ENCODE results near the gene CYP2A13.
"Not testable (repeated sequence)": the region's sequence is repeated elsewhere in the genome, so short reads cannot be mapped to it uniquely, and the experiment has no call there.

The CYP2A13 gene

DNA sequence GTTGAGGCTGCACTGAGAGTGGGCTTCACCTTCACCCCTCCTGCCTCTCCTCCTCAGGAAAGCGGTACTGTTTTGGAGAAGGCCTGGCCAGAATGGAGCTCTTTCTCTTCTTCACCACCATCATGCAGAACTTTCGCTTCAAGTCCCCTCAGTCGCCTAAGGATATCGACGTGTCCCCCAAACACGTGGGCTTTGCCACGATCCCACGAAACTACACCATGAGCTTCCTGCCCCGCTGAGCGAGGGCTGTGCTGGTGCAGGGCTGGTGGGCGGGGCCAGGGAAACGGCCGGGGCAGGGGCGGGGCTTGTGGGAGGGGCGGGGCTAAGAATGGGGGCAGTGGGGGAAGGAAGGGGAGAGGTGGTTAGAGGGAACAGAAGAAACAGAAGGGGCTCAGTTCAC is 7.5 kb downstream of the CYP2A13 start:
- Histone ChIP-seq H3K36me3 (ENCODE audit: control insufficient read depth, low read depth, low read length) (no peaks in the 10 kb centered on the region), H3K9me3 (ENCODE audit: control insufficient read depth, low read depth, low read length) (no peaks in the 10 kb centered on the region), H3K27ac (ENCODE audit: low read length) (no peak overlapping the region), H3K4me1 (ENCODE audit: control insufficient read depth, low read depth, low read length) (no peaks in the 10 kb centered on the region), H3K4me3 (ENCODE audit: low read length) (no peak overlapping the region), H3K9ac (ENCODE audit: low read length) (no peak overlapping the region), H3K27me3 (ENCODE audit: control insufficient read depth, insufficient read depth, low read length) (peaks cover 11% of the 10 kb centered on the region)

DNA sequence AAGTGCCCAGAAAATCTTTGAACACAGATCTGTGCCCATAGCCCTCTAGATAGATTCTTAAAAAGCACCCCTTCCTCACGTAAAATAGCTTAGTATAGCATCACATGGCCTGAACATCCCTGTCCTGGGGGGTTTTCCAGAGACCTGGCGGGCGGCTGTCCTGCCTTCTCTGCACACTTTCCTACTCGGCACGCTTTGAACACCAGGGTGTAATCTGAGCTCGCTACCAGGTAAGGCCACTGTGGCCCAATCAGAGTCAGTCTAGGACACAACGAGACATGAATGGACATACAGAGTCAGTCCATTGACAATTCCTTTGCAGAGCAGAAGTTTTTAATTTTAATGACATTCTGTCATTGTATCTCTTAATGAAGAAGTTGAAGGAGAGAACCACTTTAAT is 8.1 kb downstream of the CYP2A13 start:
- H3K4me1 ChIP-seq (ENCODE audit: control insufficient read depth, low read depth, low read length) = no peaks in the 10 kb centered on the region
- no peaks in the 10 kb centered on the region for H3K36me3 ChIP-seq (ENCODE audit: control insufficient read depth, low read depth, low read length)
- H3K27me3 ChIP-seq (ENCODE audit: control insufficient read depth, insufficient read depth, low read length) = peaks cover 4% of the 10 kb centered on the region
- no peaks in the 10 kb centered on the region for H3K9me3 ChIP-seq (ENCODE audit: control insufficient read depth, low read depth, low read length)
- no peak overlapping the region for H3K9ac ChIP-seq (ENCODE audit: low read length)
- H3K27ac ChIP-seq (ENCODE audit: low read length) = no peak overlapping the region
- no peak overlapping the region for H3K4me3 ChIP-seq (ENCODE audit: low read length)

DNA sequence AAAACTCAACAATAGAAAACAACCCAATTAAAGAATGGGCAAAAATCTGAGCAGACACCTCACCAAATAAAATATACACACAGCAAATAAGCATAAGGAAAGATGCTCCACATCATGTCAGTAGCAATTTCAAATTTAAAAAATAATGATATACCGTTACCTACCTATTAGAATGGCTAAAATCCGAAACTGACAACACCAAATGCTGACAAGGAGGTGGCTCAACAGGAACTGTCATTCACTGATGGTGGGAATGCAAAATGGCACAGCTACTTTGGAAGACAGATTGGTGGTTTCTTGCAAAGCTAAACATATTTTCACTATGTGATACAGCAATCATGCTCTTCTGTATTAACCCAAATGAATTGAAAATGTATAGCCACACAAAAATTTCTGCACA is 9.1 kb downstream of the CYP2A13 start:
- no peak overlapping the region for H3K9ac ChIP-seq (ENCODE audit: low read length)
- H3K9me3 ChIP-seq (ENCODE audit: control insufficient read depth, low read depth, low read length) = no peaks in the 10 kb centered on the region
- H3K27me3 ChIP-seq (ENCODE audit: control insufficient read depth, insufficient read depth, low read length) = no peaks in the 10 kb centered on the region
- no peak overlapping the region for H3K4me3 ChIP-seq (ENCODE audit: low read length)
- no peaks in the 10 kb centered on the region for H3K4me1 ChIP-seq (ENCODE audit: control insufficient read depth, low read depth, low read length)
- H3K27ac ChIP-seq (ENCODE audit: low read length) = no peak overlapping the region
- H3K36me3 ChIP-seq (ENCODE audit: control insufficient read depth, low read depth, low read length) = no peaks in the 10 kb centered on the region

DNA sequence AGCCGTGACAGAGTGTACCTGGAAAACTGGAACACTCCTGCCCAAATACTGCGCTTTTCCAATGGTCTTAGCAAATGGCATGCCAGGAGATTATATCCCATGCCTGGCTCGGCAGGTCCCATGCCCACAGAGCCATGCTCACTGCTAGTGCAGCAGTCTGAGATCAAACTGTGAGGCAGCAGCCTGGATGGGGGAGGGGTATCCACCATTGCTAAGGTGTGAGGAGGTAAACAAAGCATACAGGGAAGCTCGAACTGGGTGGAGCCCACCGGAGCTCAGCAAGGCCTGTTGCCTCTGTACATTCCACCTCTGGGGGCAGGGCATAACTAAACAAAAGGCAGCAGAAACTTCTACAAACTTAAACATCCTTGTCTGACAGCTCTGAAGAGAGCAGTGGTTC is 10.5 kb downstream of the CYP2A13 start:
- Histone ChIP-seq H3K27me3 (ENCODE audit: control insufficient read depth, insufficient read depth, low read length) (no peaks in the 10 kb centered on the region), H3K4me3 (ENCODE audit: low read length) (no peak overlapping the region), H3K9me3 (ENCODE audit: control insufficient read depth, low read depth, low read length) (no peaks in the 10 kb centered on the region), H3K27ac (ENCODE audit: low read length) (no peak overlapping the region), H3K9ac (ENCODE audit: low read length) (no peak overlapping the region), H3K4me1 (ENCODE audit: control insufficient read depth, low read depth, low read length) (no peaks in the 10 kb centered on the region), H3K36me3 (ENCODE audit: control insufficient read depth, low read depth, low read length) (no peaks in the 10 kb centered on the region)

DNA sequence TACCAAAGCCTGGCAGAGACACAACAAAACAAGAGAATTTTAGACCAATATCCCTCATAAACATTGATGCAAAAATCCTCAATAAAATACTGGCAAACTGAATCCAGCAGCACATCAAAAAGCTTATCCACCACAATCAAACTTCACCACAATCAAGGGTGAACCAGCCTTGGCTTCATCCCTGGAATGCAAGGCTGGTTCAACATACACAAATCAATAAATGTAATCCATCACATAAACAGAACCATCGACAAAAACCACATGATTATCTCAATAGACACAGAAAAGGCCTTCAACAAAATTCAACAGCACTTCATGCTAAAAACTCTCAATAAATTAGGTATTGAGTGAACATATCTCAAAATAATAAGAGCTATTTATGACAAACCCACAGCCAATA is 14.0 kb downstream of the CYP2A13 start:
- not testable (repeated sequence) for H3K9ac ChIP-seq (ENCODE audit: low read length); H3K27me3 ChIP-seq (ENCODE audit: control insufficient read depth, insufficient read depth, low read length); H3K27ac ChIP-seq (ENCODE audit: low read length); H3K4me3 ChIP-seq (ENCODE audit: low read length); H3K9me3 ChIP-seq (ENCODE audit: control insufficient read depth, low read depth, low read length); H3K36me3 ChIP-seq (ENCODE audit: control insufficient read depth, low read depth, low read length); H3K4me1 ChIP-seq (ENCODE audit: control insufficient read depth, low read depth, low read length)

DNA sequence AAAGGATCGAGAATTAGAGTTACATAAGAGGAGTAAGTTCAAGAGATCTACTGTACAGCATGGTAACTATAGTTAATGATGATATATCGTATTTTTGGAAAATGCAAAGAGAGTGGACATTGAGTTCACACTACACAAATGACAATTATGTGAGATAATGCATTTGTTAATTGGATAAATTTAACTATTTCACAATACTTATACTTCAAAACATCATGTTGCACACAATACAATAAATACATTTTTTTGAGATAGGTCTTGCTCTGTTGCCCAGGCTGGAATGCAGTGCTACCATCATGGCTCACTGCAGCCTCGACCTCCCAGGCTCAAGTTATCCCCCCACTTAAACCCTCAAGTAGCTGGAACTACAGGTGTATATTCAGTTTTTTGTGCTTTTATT is 17.9 kb downstream of the CYP2A13 start:
- no peak overlapping the region for H3K9ac ChIP-seq (ENCODE audit: low read length)
- H3K9me3 ChIP-seq (ENCODE audit: control insufficient read depth, low read depth, low read length) = no peaks in the 10 kb centered on the region
- H3K36me3 ChIP-seq (ENCODE audit: control insufficient read depth, low read depth, low read length) = no peaks in the 10 kb centered on the region
- no peaks in the 10 kb centered on the region for H3K4me1 ChIP-seq (ENCODE audit: control insufficient read depth, low read depth, low read length)
- no peaks in the 10 kb centered on the region for H3K27me3 ChIP-seq (ENCODE audit: control insufficient read depth, insufficient read depth, low read length)
- no peak overlapping the region for H3K27ac ChIP-seq (ENCODE audit: low read length)
- no peak overlapping the region for H3K4me3 ChIP-seq (ENCODE audit: low read length)

DNA sequence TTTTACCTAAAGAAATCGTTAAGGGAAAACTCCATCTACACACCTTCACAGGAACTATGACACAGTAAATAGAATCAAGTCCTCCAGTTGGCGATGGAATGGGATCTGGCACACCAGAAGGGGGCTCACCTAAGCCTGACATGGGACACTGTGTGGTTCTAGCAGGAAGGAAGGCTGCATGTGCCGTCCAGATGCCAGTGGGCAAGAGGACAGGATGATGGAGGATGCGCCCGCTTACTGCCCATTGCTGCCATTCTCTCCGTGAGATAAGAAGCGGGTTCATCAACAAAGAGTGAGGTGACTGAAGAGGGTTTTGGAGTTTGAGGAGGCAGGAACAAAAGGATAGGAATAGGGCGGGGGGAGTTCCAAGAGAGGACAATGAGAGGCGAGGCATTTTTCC is 23.0 kb downstream of the CYP2A13 start:
- Histone ChIP-seq H3K4me1 (ENCODE audit: control insufficient read depth, low read depth, low read length) (no peaks in the 10 kb centered on the region), H3K9me3 (ENCODE audit: control insufficient read depth, low read depth, low read length) (peaks cover 11% of the 10 kb centered on the region), H3K27me3 (ENCODE audit: control insufficient read depth, insufficient read depth, low read length) (no peaks in the 10 kb centered on the region), H3K4me3 (ENCODE audit: low read length) (no peak overlapping the region), H3K27ac (ENCODE audit: low read length) (no peak overlapping the region), H3K36me3 (ENCODE audit: control insufficient read depth, low read depth, low read length) (no peaks in the 10 kb centered on the region), H3K9ac (ENCODE audit: low read length) (no peak overlapping the region)

DNA sequence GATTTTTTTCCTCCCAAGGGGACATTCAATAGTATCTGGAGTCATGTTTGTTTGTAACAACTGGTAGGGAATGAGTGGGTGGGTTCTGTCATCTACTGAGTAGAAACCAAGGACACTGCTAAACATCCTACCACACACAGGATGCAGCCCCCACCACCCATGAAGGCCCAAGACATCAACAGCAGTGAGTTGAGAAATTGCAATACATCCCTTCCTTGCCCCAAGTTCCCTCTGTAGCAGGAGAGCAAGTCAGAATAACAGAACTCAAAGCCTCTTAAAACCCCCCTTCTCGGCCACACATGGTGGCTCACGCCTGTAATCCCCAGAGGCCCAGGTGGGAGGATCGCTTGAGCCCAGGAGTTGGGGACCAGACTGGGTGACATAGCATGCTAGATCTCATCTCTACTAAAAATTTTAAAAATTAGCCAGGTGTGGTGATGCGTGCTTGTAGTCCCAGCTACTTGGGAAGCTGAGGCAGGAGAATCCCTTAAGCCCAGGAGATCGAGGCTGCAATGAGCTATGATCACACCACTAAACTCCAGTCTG is 23.6 kb downstream of the CYP2A13 start:
- Histone ChIP-seq H3K4me3 (ENCODE audit: low read length) (no peak overlapping the region), H3K36me3 (ENCODE audit: control insufficient read depth, low read depth, low read length) (no peaks in the 10 kb centered on the region), H3K27ac (ENCODE audit: low read length) (no peak overlapping the region), H3K27me3 (ENCODE audit: control insufficient read depth, insufficient read depth, low read length) (no peaks in the 10 kb centered on the region), H3K4me1 (ENCODE audit: control insufficient read depth, low read depth, low read length) (no peaks in the 10 kb centered on the region), H3K9me3 (ENCODE audit: control insufficient read depth, low read depth, low read length) (peaks cover 11% of the 10 kb centered on the region), H3K9ac (ENCODE audit: low read length) (no peak overlapping the region)

DNA sequence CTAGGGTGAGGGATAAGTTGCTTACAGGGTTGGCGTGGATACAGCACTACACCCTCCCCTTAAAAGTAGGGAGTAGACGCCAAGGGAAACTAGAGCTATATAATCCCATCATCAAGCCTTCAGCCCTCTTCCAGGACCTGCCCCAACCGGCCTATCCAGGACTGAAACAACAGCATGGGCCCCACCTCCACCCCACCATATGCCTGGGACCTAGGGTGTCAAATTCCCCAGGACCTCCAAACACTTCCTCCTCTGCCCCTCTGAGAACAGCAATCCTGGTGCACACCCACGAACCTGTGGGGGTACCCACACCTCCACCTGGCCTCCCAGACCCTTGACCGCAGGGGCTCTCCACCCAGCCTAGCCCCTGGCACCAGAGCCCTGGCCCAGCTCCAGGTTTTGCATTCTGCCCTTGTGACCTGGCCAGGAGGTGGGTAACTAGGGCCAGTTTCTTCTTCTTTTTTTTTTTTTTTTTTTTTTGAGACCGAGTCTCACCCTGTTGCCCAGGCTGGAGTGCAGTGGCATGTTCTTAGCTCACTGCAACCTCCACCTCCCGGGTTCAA is 24.6 kb downstream of the CYP2A13 start:
- no peak overlapping the region for H3K27ac ChIP-seq (ENCODE audit: low read length)
- H3K27me3 ChIP-seq (ENCODE audit: control insufficient read depth, insufficient read depth, low read length) = no peaks in the 10 kb centered on the region
- no peak overlapping the region for H3K4me3 ChIP-seq (ENCODE audit: low read length)
- peaks cover 11% of the 10 kb centered on the region for H3K9me3 ChIP-seq (ENCODE audit: control insufficient read depth, low read depth, low read length)
- H3K4me1 ChIP-seq (ENCODE audit: control insufficient read depth, low read depth, low read length) = no peaks in the 10 kb centered on the region
- no peaks in the 10 kb centered on the region for H3K36me3 ChIP-seq (ENCODE audit: control insufficient read depth, low read depth, low read length)
- H3K9ac ChIP-seq (ENCODE audit: low read length) = no peak overlapping the region

DNA sequence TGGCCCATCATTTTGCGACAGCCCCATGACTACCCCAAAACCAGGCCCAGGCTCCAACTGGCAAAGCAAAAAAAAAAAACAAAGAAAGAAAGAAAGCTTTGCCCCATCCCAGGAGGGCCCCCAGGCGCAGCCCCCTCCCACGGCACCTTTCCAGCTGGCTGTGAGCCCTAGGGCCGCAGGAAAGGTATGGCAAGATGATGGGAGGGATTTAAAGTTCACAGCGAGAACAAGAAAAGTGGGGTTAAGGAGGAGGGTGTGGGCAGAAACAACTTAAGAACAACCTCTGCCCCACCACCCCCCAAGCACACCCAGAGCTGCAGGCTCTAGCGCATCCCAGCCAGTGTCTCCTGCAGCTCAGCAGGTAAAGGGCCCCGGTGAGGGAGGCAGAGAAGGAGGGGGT is 25.9 kb downstream of the CYP2A13 start, which contains the start of gene CYP2F1:
Gene CYP2F1, plus strand, starts transcription at position 301 of the 400 bp plus-strand sequence. CDS start 1,757 bp downstream, outside the sequence.
- no peak within 1 kb of the TSS for H3K9ac ChIP-seq (ENCODE audit: low read length)
- H3K36me3 ChIP-seq (ENCODE audit: control insufficient read depth, low read depth, low read length) = no peaks in the 10 kb centered on the region
- peaks cover 11% of the 10 kb centered on the region for H3K9me3 ChIP-seq (ENCODE audit: control insufficient read depth, low read depth, low read length)
- H3K4me1 ChIP-seq (ENCODE audit: control insufficient read depth, low read depth, low read length) = no peaks in the 10 kb centered on the region
- no peaks in the 10 kb centered on the region for H3K27me3 ChIP-seq (ENCODE audit: control insufficient read depth, insufficient read depth, low read length)
- H3K27ac ChIP-seq (ENCODE audit: low read length) = no peak within 1 kb of the TSS
- no peak within 1 kb of the TSS for H3K4me3 ChIP-seq (ENCODE audit: low read length)

DNA sequence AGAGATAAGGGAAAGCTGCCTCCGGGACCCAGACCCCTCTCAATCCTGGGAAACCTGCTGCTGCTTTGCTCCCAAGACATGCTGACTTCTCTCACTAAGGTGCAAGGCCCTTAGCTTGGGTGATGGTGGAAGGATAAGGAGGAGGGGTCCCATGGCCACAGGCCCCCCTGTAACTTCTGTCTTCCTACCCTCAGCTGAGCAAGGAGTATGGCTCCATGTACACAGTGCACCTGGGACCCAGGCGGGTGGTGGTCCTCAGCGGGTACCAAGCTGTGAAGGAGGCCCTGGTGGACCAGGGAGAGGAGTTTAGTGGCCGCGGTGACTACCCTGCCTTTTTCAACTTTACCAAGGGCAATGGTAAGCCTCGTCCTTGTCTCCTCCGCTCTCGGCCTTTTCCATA is 28.0 kb downstream of the CYP2A13 start:
- H3K36me3 ChIP-seq (ENCODE audit: control insufficient read depth, low read depth, low read length) = no peaks in the 10 kb centered on the region
- H3K4me1 ChIP-seq (ENCODE audit: control insufficient read depth, low read depth, low read length) = no peaks in the 10 kb centered on the region
- peaks cover 11% of the 10 kb centered on the region for H3K9me3 ChIP-seq (ENCODE audit: control insufficient read depth, low read depth, low read length)
- no peak overlapping the region for H3K4me3 ChIP-seq (ENCODE audit: low read length)
- H3K27me3 ChIP-seq (ENCODE audit: control insufficient read depth, insufficient read depth, low read length) = no peaks in the 10 kb centered on the region
- H3K9ac ChIP-seq (ENCODE audit: low read length) = no peak overlapping the region
- no peak overlapping the region for H3K27ac ChIP-seq (ENCODE audit: low read length)
